Caco-2 (cell line): Measurements from ENCODE around the gene CDX2. TPM values are rescaled to one million over a fixed set of nuclear protein-coding genes. Genes with fewer than 3 reads are reported as not detected.

Source experiments
- BruUV-seq: library from RNA; stranded (reverse); fragments of 400-500 nt; replicated peaks from 2 replicates; lab custom pipeline; 2021; lab: Mats Ljungman, UMichigan
- CTCF ChIA-PET: fragments of 300-600 bp; sonication (Branson Sonifier 250); formaldehyde crosslinking; loops from one replicate; lab custom pipeline; 2022; ENCODE audit warnings: antibody characterized with exemption; lab: Charles Lee
- POLR2A ChIA-PET: fragments of 300-600 bp; sonication (Branson Sonifier 250); formaldehyde crosslinking; loops from one replicate; lab custom pipeline; 2022; ENCODE audit warnings: antibody characterized with exemption; lab: Charles Lee
- DNase-seq, 2 experiments: peaks; one replicate each; pipeline versions ENCODE4 v3.0.0 to v3.0.0-alpha.2; 2020 to 2022
- H3K27me3 ChIP-seq: replicated peaks from 2 replicates; pipeline ENCODE4 v1.6.0; 2011; ENCODE audit warnings: low read length; ENCODE audit not compliant: control insufficient read depth, insufficient read depth
- H3K36me3 ChIP-seq: 2 replicates; pipeline ENCODE4 v1.5.1; 2011; ENCODE audit warnings: low read length; ENCODE audit not compliant: control insufficient read depth, insufficient read depth
- H3K4me1 ChIP-seq: fragments of 250-450 bp; sonication (Bioruptor Pico); 2 replicates; pipeline ENCODE4 v1.5.1; 2020; ENCODE audit warnings: mild to moderate bottlenecking
- H3K4me3 ChIP-seq: 2 replicates; pipeline ENCODE4 v1.5.1; 2011; ENCODE audit warnings: low read depth, mild to moderate bottlenecking, control low read depth, low read length
- H3K9me3 ChIP-seq: fragments of 250-450 bp; sonication (Bioruptor Pico); 2 replicates; pipeline ENCODE4 v1.5.1; 2020; ENCODE audit warnings: mild to moderate bottlenecking, moderate library complexity
- H3K27ac Mint-ChIP-seq: one replicate; pipeline ENCODE4 v1.8.0; 2022; ENCODE audit warnings: mixed read lengths; ENCODE audit not compliant: unreplicated experiment
- H3K27me3 Mint-ChIP-seq: one replicate; pipeline ENCODE4 v1.8.0; 2022; ENCODE audit warnings: mixed read lengths; ENCODE audit not compliant: insufficient read depth, unreplicated experiment
- H3K36me3 Mint-ChIP-seq: one replicate; pipeline ENCODE4 v1.8.0; 2022; ENCODE audit warnings: mild to moderate bottlenecking, mixed read lengths; ENCODE audit not compliant: insufficient read depth, unreplicated experiment
- H3K4me1 Mint-ChIP-seq: one replicate; pipeline ENCODE4 v1.8.0; 2022; ENCODE audit warnings: low read depth, mixed read lengths; ENCODE audit not compliant: unreplicated experiment
- H3K4me3 Mint-ChIP-seq: one replicate; pipeline ENCODE4 v1.8.0; 2022; ENCODE audit warnings: mild to moderate bottlenecking, moderate library complexity, mixed read lengths; ENCODE audit not compliant: unreplicated experiment
- H3K9me3 Mint-ChIP-seq: one replicate; pipeline ENCODE4 v1.8.0; 2022; ENCODE audit warnings: mixed read lengths; ENCODE audit not compliant: unreplicated experiment
- CTCF ChIP-seq, 2 experiments: fragments of 200-600 bp in 1 of 2; IDR thresholded peaks; 1 replicate in 1 of 2; 2 replicates in 1 of 2; pipeline versions ENCODE4 v1.5.1 to v1.8.0; 2011 to 2022; ENCODE audit warnings: antibody characterized with exemption in 1 of 2, control low read depth in 1 of 2, inconsistent platforms in 1 of 2, low read depth in 1 of 2, low read length in 1 of 2, mild to moderate bottlenecking in 1 of 2, moderate library complexity in 1 of 2; ENCODE audit not compliant: insufficient read depth in 1 of 2, severe bottlenecking in 1 of 2, unreplicated experiment in 1 of 2
- intact Hi-C: fragments of 100-400 bp; cut with micrococcal nuclease; formaldehyde crosslinking; loops from one replicate; pipeline ENCODE4 v1.10.0; 2022; ENCODE audit not compliant: unreplicated experiment
- total RNA-seq: library from RNA; stranded (reverse); gene quantifications from 2 replicates; pipeline ENCODE4 v1.2.3, GENCODE V29; 2022

Gene CDX2
- total RNA-seq, 1 experiment from 2014 or later, result 104 TPM

GRCh38 chr13:27961227-27962085 is 7.7 kb downstream of the CDX2 start:
- H3K4me3 Mint-ChIP-seq, result peak overlapping the region; percentile 52
- no peaks in the 10 kb centered on the region for H3K27me3 ChIP-seq
- no peak for DNase-seq
- no TSS peak for BruUV-seq
- peaks cover 25% of the 10 kb centered on the region for H3K4me1 Mint-ChIP-seq
- ChIA-PET POLR2A (interaction anchor here (0.5 to 1.9 kb wide), 5 partner anchors 8 to 155 kb away, joined by 4 to 16 read pairs (median 4); partner anchors contain the start of gene CDX2), CTCF (interaction anchor here (0.6 to 1.7 kb wide), 9 partner anchors 7 to 135 kb away, joined by 3 to 12 read pairs (median 4); partner anchors contain the start of gene CDX2)
- H3K27me3 Mint-ChIP-seq, result no peaks in the 10 kb centered on the region
- peak overlapping the region; percentile 66 for H3K27ac Mint-ChIP-seq
- no peak for TF ChIP-seq CTCF (IDR thresholded peaks at IDR 0.05; ENCODE audit: insufficient read depth in 1 of 2, low read depth in 1 of 2, low read length in 1 of 2, severe bottlenecking in 1 of 2, unreplicated experiment in 1 of 2)
- H3K9me3 ChIP-seq, result no peaks in the 10 kb centered on the region
- peak overlapping the region; percentile 34 for H3K4me3 ChIP-seq
- H3K4me1 ChIP-seq, result peaks cover 79% of the 10 kb centered on the region
- no peaks in the 10 kb centered on the region for H3K9me3 Mint-ChIP-seq
- peaks cover 66% of the 10 kb centered on the region for H3K36me3 Mint-ChIP-seq
- H3K36me3 ChIP-seq, result peaks cover 6% of the 10 kb centered on the region
- intact Hi-C loops, result loop anchor here (2.0 kb wide), 1 partner anchor 17 kb away; no protein-coding TSS in a partner anchor

- Mint-ChIP-seq H3K4me3 (peak overlapping the region; percentile 52), H3K4me1 (peaks cover 32% of the 10 kb centered on the region), H3K36me3 (peaks cover 57% of the 10 kb centered on the region), H3K9me3 (no peaks in the 10 kb centered on the region), H3K27ac (peak overlapping the region; percentile 66), H3K27me3 (no peaks in the 10 kb centered on the region)
- ChIA-PET POLR2A (interaction anchor here (0.6 to 1.9 kb wide), 6 partner anchors 9 to 1004 kb away, joined by 3 to 16 read pairs (median 4); partner anchors contain the start of genes CDX2 and URAD), CTCF (interaction anchor here (0.6 to 1.7 kb wide), 8 partner anchors 9 to 598 kb away, joined by 3 to 12 read pairs (median 4); partner anchors contain the start of gene CDX2)
- TF ChIP-seq CTCF (IDR thresholded peaks at IDR 0.05; ENCODE audit: insufficient read depth in 1 of 2, low read depth in 1 of 2, low read length in 1 of 2, severe bottlenecking in 1 of 2, unreplicated experiment in 1 of 2), result peak; percentile 73 to 78
- no peaks in the 10 kb centered on the region for H3K27me3 ChIP-seq
- H3K4me3 ChIP-seq, result peak overlapping the region; percentile 35
- BruUV-seq, result no TSS peak
- H3K36me3 ChIP-seq, result peaks cover 6% of the 10 kb centered on the region
- H3K9me3 ChIP-seq, result no peaks in the 10 kb centered on the region
- DNase-seq, result peak; percentile 96
- intact Hi-C loops, result loop anchor here (1.0 to 2.0 kb wide), 3 partner anchors 9 to 38 kb away; partner anchors contain the start of gene CDX2
- peaks cover 88% of the 10 kb centered on the region for H3K4me1 ChIP-seq
Observed at GRCh38 chr13:27960362-27961226, 8.5 kb downstream of the CDX2 start.
